GM12864 (cell line): ENCODE results near the gene HADHA.
"Not testable (repeated sequence)": the region's sequence is repeated elsewhere in the genome, so short reads cannot be mapped to it uniquely, and the experiment has no call there.

Experiments used
- DNase-seq: peaks from one replicate; pipeline ENCODE4 v3.0.0-alpha.2; 2011; ENCODE audit warnings: low read depth
- H3K4me3 ChIP-seq: 2 replicates; pipeline ENCODE4 v1.5.1; 2011; ENCODE audit warnings: mild to moderate bottlenecking, low read depth, low read length, control low read depth
- CTCF ChIP-seq: IDR thresholded peaks from 2 replicates; pipeline ENCODE4 v1.5.1; 2011; ENCODE audit warnings: low read depth, mild to moderate bottlenecking, moderate library complexity, low read length, control low read depth, inconsistent platforms; ENCODE audit errors: missing control alignments

HADHA gene

GRCh38 chr2:26269571-26270158 is 25.2 kb upstream of the HADHA start:
- DNase-seq = peak; percentile 13
- no peak for TF ChIP-seq CTCF
- H3K4me3 ChIP-seq = no peak overlapping the region

GRCh38 chr2:26268670-26269385 is 24.4 kb upstream of the HADHA start:
- DNase-seq, H3K4me3 ChIP-seq: not testable (repeated sequence)

- DNase-seq = no peak
- no peak overlapping the region for H3K4me3 ChIP-seq
- no peak for TF ChIP-seq CTCF
These were observed 23.8 kb upstream of the HADHA start for GRCh38 chr2:26268213-26268612.

- DNase-seq, H3K4me3 ChIP-seq: not testable (repeated sequence)
These were observed 14.4 kb upstream of the HADHA start for GRCh38 chr2:26258836-26259235.

- no peak overlapping the region for H3K4me3 ChIP-seq
- no peak for TF ChIP-seq CTCF
- DNase-seq = no peak
These were observed 11.4 kb upstream of the HADHA start for GRCh38 chr2:26255759-26256384.

GRCh38 chr2:26251893-26252292 is 7.5 kb upstream of the HADHA start:
- H3K4me3 ChIP-seq = no peak overlapping the region
- no peak for DNase-seq
- TF ChIP-seq CTCF = no peak

- no peak for DNase-seq
- H3K4me3 ChIP-seq = no peak overlapping the region
- TF ChIP-seq CTCF = no peak
These were observed 5.2 kb upstream of the HADHA start for GRCh38 chr2:26249625-26250024.

- TF ChIP-seq CTCF = no peak
- no peak for DNase-seq
- H3K4me3 ChIP-seq = peak overlapping the region; percentile 83; the same call in 1 of the 2 replicates
These were observed 2.4 kb upstream of the HADHA start for GRCh38 chr2:26246818-26247217.
